Measurements from ENCODE around the gene SPR.

The SPR gene

GRCh38 chr2:72887032-72887739 is at the start of gene SPR:
TSS of gene SPR (plus strand) at chr2:72887408. CDS start at chr2:72887433, 25 bp downstream.
- peak; percentile 78 for DNase-seq

DNA sequence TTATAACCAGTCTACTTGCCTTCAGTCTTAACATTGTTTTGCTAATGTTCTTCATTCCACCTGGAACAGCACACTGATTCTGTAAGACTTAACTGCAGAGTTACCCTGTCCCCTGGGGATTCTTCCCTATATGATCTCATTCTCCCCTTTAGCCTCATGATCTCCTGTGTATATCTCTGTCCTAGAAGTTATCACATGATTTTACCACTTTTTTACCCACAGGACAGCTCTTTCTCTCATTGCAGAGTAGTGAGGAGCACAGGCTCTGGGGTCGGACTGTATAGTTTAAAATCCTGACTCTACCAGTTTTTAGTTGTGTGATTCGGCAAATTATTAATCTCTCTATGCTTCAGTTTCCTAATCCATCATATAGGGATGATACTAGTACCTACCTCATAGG is 47.1 kb upstream of the SPR start:
- DNase-seq: no peak

- DNase-seq: no peak
Observed at GRCh38 chr2:72841462-72842125, 45.6 kb upstream of the SPR start.

- DNase-seq: no peak
Observed at GRCh38 chr2:72843301-72843700, 43.9 kb upstream of the SPR start.

GRCh38 chr2:72846171-72847095 is 40.8 kb upstream of the SPR start:
- DNase-seq: no peak

DNA sequence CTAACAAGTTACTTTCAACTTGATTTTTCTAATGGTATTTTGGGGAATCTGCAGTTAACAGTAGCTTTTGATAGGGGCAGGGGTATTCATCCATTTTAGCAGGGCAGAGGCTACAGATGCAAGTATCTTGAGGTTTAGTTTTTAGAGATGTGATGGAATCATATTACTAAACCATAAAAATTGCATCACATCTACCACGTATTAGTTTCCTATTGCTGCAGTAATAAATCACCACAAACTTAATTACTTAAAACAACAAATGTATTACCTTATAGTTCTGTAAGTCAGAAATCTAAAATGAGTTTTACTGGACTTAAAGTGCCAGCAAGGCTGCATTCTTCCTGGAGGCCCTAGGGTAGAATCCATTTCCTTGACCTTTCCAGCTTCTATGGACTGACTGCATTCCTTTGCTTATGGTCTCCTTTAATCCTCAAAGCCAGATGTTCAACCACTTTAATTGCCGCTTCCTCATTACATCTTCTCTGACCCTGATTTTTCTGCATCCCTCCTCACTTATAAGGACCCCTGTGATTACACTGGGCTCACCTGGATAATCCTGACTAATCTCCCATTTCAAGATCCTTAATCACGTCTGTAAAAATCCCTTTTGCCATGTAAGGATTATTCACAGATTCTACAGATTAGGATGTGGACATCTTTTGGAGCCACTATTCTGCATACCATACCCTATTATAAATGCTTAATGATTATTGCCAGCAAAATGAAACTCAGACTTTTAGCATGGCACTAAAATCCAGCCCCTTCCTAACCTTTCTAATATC is 39.5 kb upstream of the SPR start:
- no peak for DNase-seq

- no peak for DNase-seq
Observed at GRCh38 chr2:72848436-72849137, 38.6 kb upstream of the SPR start.

GRCh38 chr2:72849138-72849462 is 38.1 kb upstream of the SPR start:
- no peak for DNase-seq

DNA sequence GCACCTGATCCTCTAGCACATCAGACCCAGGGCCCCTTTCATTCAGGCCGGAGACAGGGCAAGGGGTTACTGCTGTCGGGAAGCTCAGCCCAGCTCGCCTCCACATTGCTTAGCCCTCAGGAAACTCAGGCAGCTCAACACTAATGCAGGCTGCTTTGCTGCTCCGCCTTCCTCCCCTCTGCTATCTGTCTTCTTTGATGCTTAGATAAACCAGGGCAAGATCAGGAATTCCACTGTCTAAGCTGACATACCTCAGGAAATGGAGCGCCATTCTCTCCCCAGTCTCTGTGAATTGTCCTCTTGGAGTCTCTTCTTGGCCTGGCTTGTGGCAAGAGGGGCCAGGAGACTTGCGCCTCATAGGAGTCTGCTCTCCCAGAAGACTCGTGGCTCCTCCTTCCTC is 35.9 kb upstream of the SPR start:
- DNase-seq: no peak

DNA sequence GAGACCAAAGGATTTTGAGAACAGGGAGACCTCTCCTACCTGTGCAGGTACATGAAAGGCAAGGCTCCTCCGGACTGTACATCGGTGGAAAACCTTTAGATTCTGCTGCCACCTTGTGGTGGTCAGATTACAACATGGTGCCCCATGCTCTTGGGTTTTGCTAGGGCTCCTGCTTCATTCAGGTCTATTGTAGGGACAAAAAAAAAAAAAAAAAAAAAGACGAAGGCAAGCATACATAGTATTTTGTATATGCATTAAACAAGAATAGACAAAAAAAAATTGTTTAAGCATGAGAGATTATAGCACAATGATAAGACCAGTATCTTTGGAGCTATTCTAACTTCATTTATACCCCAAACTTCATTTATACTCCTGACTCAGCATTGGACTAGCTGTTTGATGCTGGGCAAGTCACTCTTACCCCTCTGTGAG is 27.4 kb upstream of the SPR start:
- DNase-seq: peak; percentile 77

DNA sequence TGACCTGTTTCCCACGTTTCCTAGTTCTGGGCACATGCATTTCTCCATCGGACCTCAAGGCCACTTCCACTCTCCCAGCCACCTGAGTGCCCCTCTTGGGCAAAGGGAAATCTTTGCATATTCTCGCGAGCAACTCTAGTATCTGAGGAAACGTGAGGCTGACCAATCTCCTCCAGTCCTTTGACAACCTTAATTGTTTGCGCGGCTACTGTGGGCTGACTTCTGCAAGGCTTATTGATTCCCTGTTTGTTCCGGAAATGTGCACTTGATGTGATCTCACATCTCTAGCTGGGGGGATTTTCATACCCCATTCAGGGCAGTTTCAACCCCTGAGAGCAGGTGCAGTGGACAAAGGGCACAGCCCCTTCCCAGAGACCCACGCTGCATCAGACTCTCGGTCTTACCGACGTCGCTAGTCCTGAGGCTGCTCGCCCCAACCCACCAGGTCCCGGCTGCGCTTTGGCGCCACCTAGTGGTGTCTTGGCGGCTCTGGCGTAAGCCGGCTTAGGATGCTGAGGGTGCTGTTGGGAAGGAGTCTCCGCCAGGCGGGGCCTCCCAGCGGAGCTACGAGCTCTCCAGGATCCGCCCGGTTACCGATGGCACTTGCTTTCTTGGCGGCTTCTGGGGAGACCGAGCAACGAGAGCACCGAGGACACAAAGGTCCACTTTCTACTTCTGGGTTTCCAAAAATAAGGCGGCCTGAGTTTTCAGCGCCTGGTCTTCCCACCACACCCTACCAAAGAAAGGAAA is 24.8 kb upstream of the SPR start:
- DNase-seq: peak; percentile 89

GRCh38 chr2:72863046-72863445 is 24.2 kb upstream of the SPR start:
- DNase-seq: no peak

DNA sequence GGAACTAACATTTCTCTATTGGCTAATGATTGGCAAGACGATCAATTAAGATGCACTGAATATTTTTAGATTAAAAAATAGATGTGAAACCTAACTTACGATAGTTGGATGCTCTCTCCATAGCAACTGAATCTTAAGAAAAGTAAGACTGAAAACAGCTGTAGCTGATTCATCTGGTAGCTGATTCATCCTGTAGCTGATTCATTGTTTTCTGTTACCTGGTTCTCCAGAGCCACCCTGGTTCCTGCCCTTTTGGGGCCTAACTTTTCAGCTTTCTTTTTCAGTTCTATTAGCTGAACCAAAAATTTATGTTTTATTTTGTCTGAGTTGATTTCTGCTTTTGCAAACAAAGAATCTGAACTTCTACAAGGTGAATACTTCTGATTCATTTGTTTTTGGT is 22.7 kb upstream of the SPR start:
- DNase-seq: no peak

DNA sequence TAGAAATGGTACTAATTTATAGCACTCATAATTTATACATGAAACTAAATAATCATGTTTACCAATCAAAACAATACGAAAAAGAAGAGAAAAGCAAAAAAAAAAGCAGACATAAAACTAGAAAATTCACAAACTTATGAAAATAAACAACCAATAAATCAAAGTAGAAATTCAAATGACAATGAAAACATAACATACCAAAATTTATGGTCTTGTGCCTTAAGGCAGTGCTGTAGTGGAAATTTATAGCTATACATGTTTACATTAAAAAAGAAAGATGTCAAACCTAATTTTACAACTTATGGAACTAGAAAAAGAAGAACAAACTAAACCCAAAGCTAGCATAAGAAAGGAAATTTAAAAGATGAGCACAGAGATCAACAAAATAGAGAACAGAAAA is 16.1 kb upstream of the SPR start:
- DNase-seq: no peak

DNA sequence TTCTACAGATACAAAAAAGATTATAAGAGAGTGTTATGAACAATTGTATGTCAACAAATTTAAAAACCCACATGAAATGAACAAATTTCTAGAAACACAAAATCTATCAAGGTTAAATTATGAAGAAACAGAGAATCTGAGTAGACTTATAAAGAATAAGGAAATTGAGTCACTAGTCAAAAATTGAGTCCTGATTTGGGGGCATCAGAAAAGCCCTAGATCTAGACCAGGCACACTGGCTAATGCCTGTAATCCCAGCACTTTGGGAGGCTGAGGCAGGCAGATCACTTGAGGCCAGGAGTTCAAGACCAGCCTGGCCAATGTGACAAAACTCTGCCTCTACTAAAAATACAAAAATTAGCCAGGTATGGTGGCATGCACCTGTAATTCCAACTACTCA is 15.3 kb upstream of the SPR start:
- DNase-seq: no peak

DNA sequence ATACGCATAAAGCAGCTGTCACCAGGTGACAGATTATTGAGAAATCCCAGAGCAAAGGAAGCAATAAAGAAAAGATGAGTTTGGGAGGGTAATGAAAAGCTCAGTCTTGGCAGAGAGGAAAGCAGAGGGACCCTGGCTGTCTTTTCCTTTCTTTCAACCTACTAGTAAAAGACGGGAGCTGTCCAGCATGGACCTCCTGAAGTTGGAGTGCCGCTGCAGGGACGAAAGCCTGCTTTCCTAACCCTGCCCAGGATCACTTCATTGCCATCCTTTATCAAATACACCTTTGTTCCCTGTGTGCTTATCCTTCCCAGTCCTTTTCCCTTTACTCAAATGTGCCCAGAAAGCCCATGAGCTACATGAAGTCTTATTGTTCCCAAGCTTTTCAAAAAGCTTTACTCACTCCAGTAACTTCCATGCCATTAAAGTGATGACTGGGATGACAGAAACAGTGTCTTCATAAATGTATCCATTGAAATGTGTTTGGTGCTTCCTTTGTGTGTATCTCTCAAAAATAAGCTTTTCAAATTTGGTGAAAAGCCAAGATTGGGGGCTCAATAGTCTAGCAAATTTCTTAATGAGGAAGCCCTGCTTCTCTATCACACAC is 3.7 kb upstream of the SPR start:
- no peak for DNase-seq

GRCh38 chr2:72886505-72887031 is 640 bp upstream of the SPR start:
- DNase-seq: no peak

- DNase-seq: peak; percentile 77
Observed at GRCh38 chr2:72887740-72888437, 681 bp downstream of the SPR start.

GRCh38 chr2:72888438-72889202 is 1.4 kb downstream of the SPR start:
- no peak for DNase-seq

Measured in NCI-H774 (cell line).